Activated CD8-positive, alpha-beta memory T cell treated with anti-CD3 and anti-CD28 coated beads for 36 hours (primary cell): ENCODE data around the gene SPNS2. TPM values are rescaled to one million over a fixed set of nuclear protein-coding genes. Genes with fewer than 3 reads are reported as not detected.

Experiments used
- CTCF ChIA-PET: fragments of 350-600 bp; sonication (Branson Sonifier 250); formaldehyde crosslinking; loops from one replicate; lab custom pipeline; 2021; ENCODE audit warnings: antibody characterized with exemption; lab: Charles Lee
- POLR2A ChIA-PET: fragments of 350-600 bp; sonication (Branson Sonifier 250); formaldehyde crosslinking; loops from one replicate; lab custom pipeline; 2021; ENCODE audit warnings: antibody characterized with exemption; lab: Charles Lee
- total RNA-seq, 2 experiments: library from RNA; stranded (reverse); gene quantifications; one replicate each; pipeline ENCODE4 v1.2.3, GENCODE V29; 2021

Gene SPNS2
- total RNA-seq, 2 experiments from 2014 or later: 0.42 to 0.61 TPM

- ChIA-PET CTCF (no interaction called here), POLR2A (no interaction called here)
Measured at GRCh38 chr17:4479340-4479981, 19.2 kb upstream of the SPNS2 start.

- ChIA-PET CTCF (interaction anchor here (0.5 kb wide), 1 partner anchor 188 kb away, joined by 3 read pairs; no protein-coding TSS in a partner anchor), POLR2A (no interaction called here)
Measured at GRCh38 chr17:4479982-4480751, 18.5 kb upstream of the SPNS2 start.

- ChIA-PET POLR2A (no interaction called here), CTCF (interaction anchor here (0.5 to 0.6 kb wide), 3 partner anchors 96 to 338 kb away, joined by 3 to 5 read pairs (median 3); no protein-coding TSS in a partner anchor)
Measured at GRCh38 chr17:4480929-4481898, 17.5 kb upstream of the SPNS2 start.

GRCh38 chr17:4482338-4483011 lies 16.2 kb upstream of the SPNS2 start:
- ChIA-PET CTCF (interaction anchor here (0.5 to 1.3 kb wide), 5 partner anchors 74 to 514 kb away, joined by 3 to 5 read pairs (median 3); no protein-coding TSS in a partner anchor), POLR2A (interaction anchor here (0.6 kb wide), 1 partner anchor 9 kb away, joined by 9 read pairs; no protein-coding TSS in a partner anchor)

GRCh38 chr17:4483012-4483840 lies 15.5 kb upstream of the SPNS2 start:
- CTCF ChIA-PET: interaction anchor here (1.3 kb wide), 1 partner anchor 142 kb away, joined by 3 read pairs; no protein-coding TSS in a partner anchor
- POLR2A ChIA-PET: interaction anchor here (0.6 kb wide), 1 partner anchor 10 kb away, joined by 9 read pairs; no protein-coding TSS in a partner anchor

- CTCF ChIA-PET: interaction anchor here (0.6 kb wide), 1 partner anchor 622 kb away, joined by 4 read pairs; no protein-coding TSS in a partner anchor
- POLR2A ChIA-PET: interaction anchor here (0.6 to 1.7 kb wide), 4 partner anchors 11 to 342 kb away, joined by 3 to 6 read pairs (median 4); partner anchors contain the start of gene SPNS2
Measured at GRCh38 chr17:4485676-4486646, 12.7 kb upstream of the SPNS2 start.

- CTCF ChIA-PET: no interaction called here
- POLR2A ChIA-PET: no interaction called here
Measured at GRCh38 chr17:4487296-4487695, 11.4 kb upstream of the SPNS2 start.

- ChIA-PET POLR2A (interaction anchor here (0.6 kb wide), 1 partner anchor 345 kb away, joined by 4 read pairs; the partner anchor contains the start of genes CYB5D2 and ZZEF1), CTCF (no interaction called here)
Measured at GRCh38 chr17:4487820-4488716, 10.6 kb upstream of the SPNS2 start.

GRCh38 chr17:4488989-4489595 lies 9.6 kb upstream of the SPNS2 start:
- ChIA-PET CTCF (no interaction called here), POLR2A (interaction anchor here (0.6 kb wide), 1 partner anchor 346 kb away, joined by 4 read pairs; the partner anchor contains the start of genes CYB5D2 and ZZEF1)

- CTCF ChIA-PET: no interaction called here
- POLR2A ChIA-PET: no interaction called here
Measured at GRCh38 chr17:4490109-4490591, 8.5 kb upstream of the SPNS2 start.

- ChIA-PET POLR2A (no interaction called here), CTCF (no interaction called here)
Measured at GRCh38 chr17:4490637-4491061, 8.0 kb upstream of the SPNS2 start.

GRCh38 chr17:4492721-4493561 lies 5.7 kb upstream of the SPNS2 start:
- ChIA-PET CTCF (interaction anchor here (1.2 kb wide), 1 partner anchor 443 kb away, joined by 3 read pairs; no protein-coding TSS in a partner anchor), POLR2A (no interaction called here)

- ChIA-PET CTCF (no interaction called here), POLR2A (interaction anchor here (1.1 to 1.7 kb wide), 2 partner anchors 11 kb away, joined by 3 to 5 read pairs; no protein-coding TSS in a partner anchor)
Measured at GRCh38 chr17:4497101-4497824, 1.4 kb upstream of the SPNS2 start.
